Astrocyte of the spinal cord (primary cell): ENCODE results near the gene PNPLA6.

ENCODE experiments used
- DNase-seq: peaks from one replicate; pipeline ENCODE4 v3.0.0; 2011; ENCODE audit warnings: low read depth, low spot score
- H3K4me3 ChIP-seq: 2 replicates; pipeline ENCODE4 v1.5.1; 2011; ENCODE audit warnings: low read depth, mild to moderate bottlenecking, low read length, moderate library complexity
- CTCF ChIP-seq: IDR thresholded peaks from 2 replicates; pipeline ENCODE4 v1.5.1; 2012; ENCODE audit warnings: low read depth, mild to moderate bottlenecking, low read length, inconsistent platforms
- in situ Hi-C: cut with HindIII; loops from 2 replicates; pipeline ENCODE4 v1.10.0; 2017; ENCODE audit warnings: low sequenced_read_pairs

PNPLA6 gene

DNA sequence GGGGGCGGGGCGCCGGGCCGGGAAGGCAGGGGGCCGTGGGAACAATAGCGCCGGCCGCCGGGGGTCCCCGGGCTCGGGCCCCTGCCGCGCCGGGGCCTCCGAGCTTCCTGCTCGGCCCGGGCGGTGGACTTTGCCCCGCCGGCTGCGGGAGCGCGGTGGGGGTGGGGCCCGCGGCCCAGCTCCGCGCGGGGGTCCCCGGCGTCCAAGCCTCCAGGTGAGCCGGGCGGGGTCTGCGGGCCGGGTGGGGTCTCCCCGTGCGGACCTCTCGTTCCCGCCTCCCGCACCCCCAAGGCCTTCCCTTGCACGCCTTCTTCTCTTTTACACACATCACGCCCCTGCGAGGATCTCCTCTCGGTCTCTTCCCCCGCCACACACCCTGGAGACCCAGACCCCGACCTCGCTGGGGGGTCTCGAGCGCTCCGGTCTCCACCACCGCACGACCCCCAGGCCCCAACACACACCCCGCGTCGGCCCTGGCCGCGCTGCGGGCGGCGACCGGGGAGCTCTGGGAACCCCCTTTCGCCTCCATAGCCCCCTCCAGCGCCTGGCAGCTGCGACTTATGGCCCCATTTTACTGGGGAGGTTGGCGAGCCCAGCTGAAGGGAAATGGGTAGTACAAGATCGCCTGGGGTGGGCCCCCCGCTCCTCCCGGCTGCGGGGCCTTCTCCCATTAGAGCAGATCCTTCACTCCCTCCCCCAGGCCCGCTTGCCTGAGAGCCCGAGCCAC lies 60.9 kb downstream of the PNPLA6 start:
- no peak for DNase-seq
- no peak overlapping the region for H3K4me3 ChIP-seq
- in situ Hi-C loops: no loop called here
- no peak for TF ChIP-seq CTCF

- no peak overlapping the region for H3K4me3 ChIP-seq
- DNase-seq: no peak
- in situ Hi-C loops: no loop called here
- no peak for TF ChIP-seq CTCF
Observed at GRCh38 chr19:7597689-7598088, 62.2 kb downstream of the PNPLA6 start.

DNA sequence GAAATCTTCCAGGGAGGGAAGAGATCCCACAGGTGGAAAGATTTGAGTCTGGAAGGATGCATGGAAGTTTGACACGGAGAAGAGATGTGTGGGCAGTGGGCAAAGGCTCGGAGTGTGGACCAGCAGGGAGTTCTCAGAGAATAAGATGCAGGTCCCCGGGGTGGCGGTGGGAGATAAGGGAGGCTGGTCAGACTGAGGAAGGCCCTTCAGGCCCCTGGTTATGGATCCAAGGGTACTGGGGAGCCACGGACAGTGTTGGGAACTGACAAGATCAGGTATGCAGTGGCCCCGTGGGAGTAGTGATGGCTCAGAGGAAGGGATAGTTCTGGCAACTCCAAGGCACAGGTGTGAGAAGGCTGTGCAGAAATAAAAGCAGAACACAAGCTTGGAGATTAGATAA lies 62.7 kb downstream of the PNPLA6 start:
- DNase-seq: no peak
- no peak overlapping the region for H3K4me3 ChIP-seq
- TF ChIP-seq CTCF: no peak
- in situ Hi-C loops: no loop called here

DNA sequence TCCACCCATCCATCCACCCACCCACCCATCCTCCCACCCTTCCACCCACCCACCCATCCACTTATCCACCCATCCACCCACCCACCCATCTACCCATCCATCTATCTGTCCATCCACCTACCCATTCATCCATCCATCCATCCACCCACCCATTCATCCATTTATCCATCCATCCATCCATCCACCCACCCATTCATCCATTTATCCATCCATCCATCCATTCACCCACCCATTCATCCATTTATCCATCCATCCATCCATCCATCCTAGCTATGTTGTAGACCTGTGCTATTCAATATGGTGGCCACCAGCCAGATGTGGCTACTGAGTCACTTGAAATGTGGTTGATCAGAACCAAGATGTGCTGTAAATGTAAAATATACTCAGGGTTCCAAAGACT lies 65.2 kb downstream of the PNPLA6 start:
- DNase-seq: no peak
- TF ChIP-seq CTCF: no peak
- no peak overlapping the region for H3K4me3 ChIP-seq
- in situ Hi-C loops: no loop called here

DNA sequence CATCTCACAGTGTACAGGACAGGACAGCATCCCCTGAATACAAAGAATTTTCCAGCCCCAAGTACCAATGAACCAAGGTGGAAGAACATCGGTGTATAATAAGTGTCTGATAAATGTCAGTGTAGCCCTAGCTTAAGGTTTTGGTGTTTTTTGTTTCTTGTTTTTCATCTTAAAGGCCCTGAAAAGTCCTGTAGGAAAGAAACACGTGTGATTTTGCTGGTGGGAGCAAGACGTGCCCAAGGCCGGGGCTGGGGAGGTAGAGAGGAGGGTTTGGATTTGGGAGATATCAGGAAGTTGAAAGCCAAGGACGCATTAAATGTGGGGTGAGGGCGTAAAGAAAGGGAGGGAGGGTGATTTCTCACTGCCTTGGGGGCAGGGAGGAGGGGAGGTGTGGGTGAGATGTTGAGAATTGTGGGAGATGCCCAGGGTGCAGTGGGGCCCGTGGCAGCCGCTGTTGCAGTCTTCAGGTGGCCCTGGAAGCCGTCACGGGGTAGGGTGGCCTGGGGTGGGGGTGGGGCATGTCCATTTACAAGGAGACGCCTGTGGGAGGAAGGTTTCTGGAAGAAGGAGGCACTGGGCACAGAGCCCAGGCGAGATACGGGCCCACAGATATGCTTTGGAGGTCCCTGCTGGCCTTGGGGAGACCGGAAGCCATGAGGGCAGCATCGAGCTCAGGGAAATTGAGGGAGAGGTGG lies 66.9 kb downstream of the PNPLA6 start:
- TF ChIP-seq CTCF: no peak
- no peak overlapping the region for H3K4me3 ChIP-seq
- in situ Hi-C loops: no loop called here
- DNase-seq: no peak

DNA sequence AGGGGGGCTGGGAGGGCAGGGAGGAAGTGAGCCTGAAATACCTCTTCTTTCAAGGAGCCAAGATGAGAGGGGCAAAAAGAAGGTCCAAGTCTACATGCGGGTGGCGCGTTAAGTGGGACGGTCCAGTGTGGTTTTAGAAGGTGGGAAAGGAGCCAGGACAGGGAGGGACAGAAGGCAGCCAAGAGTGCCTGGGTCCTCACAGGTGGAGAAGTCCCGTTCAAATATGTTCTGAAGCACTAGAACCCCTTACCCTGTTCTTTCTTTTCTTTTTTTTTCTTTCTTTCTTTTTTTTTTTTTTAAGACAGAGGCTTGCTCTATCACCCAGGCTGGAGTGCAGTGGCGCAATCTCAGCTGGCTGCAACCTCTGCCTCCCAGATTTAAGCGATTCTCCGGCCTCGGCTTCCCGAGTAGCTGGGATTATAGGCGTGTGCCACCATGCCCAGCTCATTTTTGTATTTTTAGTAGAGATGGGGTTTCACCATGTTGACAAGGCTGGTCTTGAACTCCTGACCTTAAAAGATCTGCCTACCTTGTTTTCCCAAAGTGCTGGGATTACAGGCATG lies 67.5 kb downstream of the PNPLA6 start:
- no peak overlapping the region for H3K4me3 ChIP-seq
- in situ Hi-C loops: no loop called here
- DNase-seq: no peak
- TF ChIP-seq CTCF: no peak
